ENCODE data around the gene C2orf74. TPM values are rescaled to one million over a fixed set of nuclear protein-coding genes. Genes with fewer than 3 reads are reported as not detected.

The C2orf74 gene
- total RNA-seq, 1 donor from 2014 or later = 15.1 TPM

- Mint-ChIP-seq H3K4me3 (ENCODE audit: unreplicated experiment) (peak overlapping the region; percentile 55), H3K27ac (ENCODE audit: unreplicated experiment) (no peak overlapping the region)
Measured at GRCh38 chr2:61181382-61182058, 19.5 kb downstream of the C2orf74 start.

GRCh38 chr2:61182059-61182383 lies 20.0 kb downstream of the C2orf74 start:
- H3K27me3 Mint-ChIP-seq (ENCODE audit: unreplicated experiment) = peaks cover 8% of the 10 kb centered on the region
- H3K27ac Mint-ChIP-seq (ENCODE audit: unreplicated experiment) = no peak overlapping the region
- TF ChIP-seq CTCF (IDR thresholded peaks at IDR 0.05; ENCODE audit: partially characterized antibody, unreplicated experiment) = no peak
- DNase-seq = no peak
- H3K4me3 Mint-ChIP-seq (ENCODE audit: unreplicated experiment) = no peak overlapping the region
- H3K4me1 Mint-ChIP-seq (ENCODE audit: low read depth, unreplicated experiment) = peaks cover 28% of the 10 kb centered on the region
- H3K9me3 Mint-ChIP-seq (ENCODE audit: unreplicated experiment) = peaks cover 7% of the 10 kb centered on the region
- no peaks in the 10 kb centered on the region for H3K36me3 Mint-ChIP-seq (ENCODE audit: unreplicated experiment)

More at GRCh38 chr2:61181382-61182058, 19.5 kb downstream of the C2orf74 start:
- Mint-ChIP-seq H3K4me1 (ENCODE audit: low read depth, unreplicated experiment) (peaks cover 30% of the 10 kb centered on the region), H3K27me3 (ENCODE audit: unreplicated experiment) (peaks cover 10% of the 10 kb centered on the region), H3K36me3 (ENCODE audit: unreplicated experiment) (no peaks in the 10 kb centered on the region), H3K9me3 (ENCODE audit: unreplicated experiment) (peaks cover 7% of the 10 kb centered on the region)
- DNase-seq = no peak
- no peak for TF ChIP-seq CTCF (IDR thresholded peaks at IDR 0.05; ENCODE audit: partially characterized antibody, unreplicated experiment)

- Mint-ChIP-seq H3K27me3 (ENCODE audit: unreplicated experiment) (peaks cover 3% of the 10 kb centered on the region), H3K9me3 (ENCODE audit: unreplicated experiment) (peaks cover 4% of the 10 kb centered on the region), H3K4me3 (ENCODE audit: unreplicated experiment) (no peak overlapping the region), H3K36me3 (ENCODE audit: unreplicated experiment) (no peaks in the 10 kb centered on the region), H3K4me1 (ENCODE audit: low read depth, unreplicated experiment) (peaks cover 22% of the 10 kb centered on the region), H3K27ac (ENCODE audit: unreplicated experiment) (no peak overlapping the region)
- TF ChIP-seq CTCF (IDR thresholded peaks at IDR 0.05; ENCODE audit: partially characterized antibody, unreplicated experiment) = no peak
- DNase-seq = no peak
Measured at GRCh38 chr2:61183795-61184194, 21.8 kb downstream of the C2orf74 start.

- Mint-ChIP-seq H3K4me3 (ENCODE audit: unreplicated experiment) (no peak overlapping the region), H3K36me3 (ENCODE audit: unreplicated experiment) (no peaks in the 10 kb centered on the region), H3K9me3 (ENCODE audit: unreplicated experiment) (peaks cover 4% of the 10 kb centered on the region), H3K27ac (ENCODE audit: unreplicated experiment) (no peak overlapping the region), H3K4me1 (ENCODE audit: low read depth, unreplicated experiment) (peaks cover 19% of the 10 kb centered on the region), H3K27me3 (ENCODE audit: unreplicated experiment) (peaks cover 2% of the 10 kb centered on the region)
- no peak for TF ChIP-seq CTCF (IDR thresholded peaks at IDR 0.05; ENCODE audit: partially characterized antibody, unreplicated experiment)
- no peak for DNase-seq
Measured at GRCh38 chr2:61184263-61184662, 22.3 kb downstream of the C2orf74 start.

- H3K27me3 Mint-ChIP-seq (ENCODE audit: unreplicated experiment) = no peaks in the 10 kb centered on the region
- H3K4me1 Mint-ChIP-seq (ENCODE audit: low read depth, unreplicated experiment) = peaks cover 13% of the 10 kb centered on the region
- H3K4me3 Mint-ChIP-seq (ENCODE audit: unreplicated experiment) = no peak overlapping the region
- H3K9me3 Mint-ChIP-seq (ENCODE audit: unreplicated experiment) = peaks cover 4% of the 10 kb centered on the region
- no peak for DNase-seq
- TF ChIP-seq CTCF (IDR thresholded peaks at IDR 0.05; ENCODE audit: partially characterized antibody, unreplicated experiment) = no peak
- H3K27ac Mint-ChIP-seq (ENCODE audit: unreplicated experiment) = no peak overlapping the region
- no peaks in the 10 kb centered on the region for H3K36me3 Mint-ChIP-seq (ENCODE audit: unreplicated experiment)
Measured at GRCh38 chr2:61185231-61185728, 23.3 kb downstream of the C2orf74 start.
